ENCODE measurements around the gene BBS12.

The BBS12 gene

GRCh38 chr4:122772986-122773385, 40.5 kb downstream of the BBS12 start:
- TF ChIP-seq, protein P1, sequence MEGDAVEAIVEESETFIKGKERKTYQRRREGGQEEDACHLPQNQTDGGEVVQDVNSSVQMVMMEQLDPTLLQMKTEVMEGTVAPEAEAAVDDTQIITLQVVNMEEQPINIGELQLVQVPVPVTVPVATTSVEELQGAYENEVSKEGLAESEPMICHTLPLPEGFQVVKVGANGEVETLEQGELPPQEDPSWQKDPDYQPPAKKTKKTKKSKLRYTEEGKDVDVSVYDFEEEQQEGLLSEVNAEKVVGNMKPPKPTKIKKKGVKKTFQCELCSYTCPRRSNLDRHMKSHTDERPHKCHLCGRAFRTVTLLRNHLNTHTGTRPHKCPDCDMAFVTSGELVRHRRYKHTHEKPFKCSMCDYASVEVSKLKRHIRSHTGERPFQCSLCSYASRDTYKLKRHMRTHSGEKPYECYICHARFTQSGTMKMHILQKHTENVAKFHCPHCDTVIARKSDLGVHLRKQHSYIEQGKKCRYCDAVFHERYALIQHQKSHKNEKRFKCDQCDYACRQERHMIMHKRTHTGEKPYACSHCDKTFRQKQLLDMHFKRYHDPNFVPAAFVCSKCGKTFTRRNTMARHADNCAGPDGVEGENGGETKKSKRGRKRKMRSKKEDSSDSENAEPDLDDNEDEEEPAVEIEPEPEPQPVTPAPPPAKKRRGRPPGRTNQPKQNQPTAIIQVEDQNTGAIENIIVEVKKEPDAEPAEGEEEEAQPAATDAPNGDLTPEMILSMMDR (IDR thresholded peaks at IDR 0.05; ENCODE audit: low read depth, low read length, missing control alignments): no peak
- in situ Hi-C loops (cut with HindIII; ENCODE audit: low pct_ligation_motif_present, low sequenced_read_pairs): loop anchor here (25.0 kb wide), 1 partner anchor 139 kb away; the partner anchor contains the start of gene NUDT6
- Histone ChIP-seq H3K4me3 (ENCODE audit: low read depth, low read length) (no peak overlapping the region), H3K36me3 (replicated peaks) (no peaks in the 10 kb centered on the region), H3K27me3 (replicated peaks) (no peaks in the 10 kb centered on the region), H3K27ac (no peak overlapping the region)
- no peak for DNase-seq

- DNase-seq: no peak
- no peaks in the 10 kb centered on the region for H3K36me3 ChIP-seq (replicated peaks)
- H3K27ac ChIP-seq: no peak overlapping the region
- no peak overlapping the region for H3K4me3 ChIP-seq (ENCODE audit: low read depth, low read length)
- H3K27me3 ChIP-seq (replicated peaks): no peaks in the 10 kb centered on the region
- TF ChIP-seq, protein P1 (IDR thresholded peaks at IDR 0.05; ENCODE audit: low read depth, low read length, missing control alignments): no peak
- in situ Hi-C loops (cut with HindIII; ENCODE audit: low pct_ligation_motif_present, low sequenced_read_pairs): no loop called here
Measured at GRCh38 chr4:122775039-122775438, 42.5 kb downstream of the BBS12 start.

GRCh38 chr4:122775987-122776836, 43.7 kb downstream of the BBS12 start:
- Histone ChIP-seq H3K4me3 (ENCODE audit: low read depth, low read length) (no peak overlapping the region), H3K36me3 (replicated peaks) (no peaks in the 10 kb centered on the region), H3K27me3 (replicated peaks) (no peaks in the 10 kb centered on the region), H3K27ac (peak overlapping the region; percentile 83)
- TF ChIP-seq, protein P1 (IDR thresholded peaks at IDR 0.05; ENCODE audit: low read depth, low read length, missing control alignments): no peak
- in situ Hi-C loops (cut with HindIII; ENCODE audit: low pct_ligation_motif_present, low sequenced_read_pairs): no loop called here
- no peak for DNase-seq

DNA sequence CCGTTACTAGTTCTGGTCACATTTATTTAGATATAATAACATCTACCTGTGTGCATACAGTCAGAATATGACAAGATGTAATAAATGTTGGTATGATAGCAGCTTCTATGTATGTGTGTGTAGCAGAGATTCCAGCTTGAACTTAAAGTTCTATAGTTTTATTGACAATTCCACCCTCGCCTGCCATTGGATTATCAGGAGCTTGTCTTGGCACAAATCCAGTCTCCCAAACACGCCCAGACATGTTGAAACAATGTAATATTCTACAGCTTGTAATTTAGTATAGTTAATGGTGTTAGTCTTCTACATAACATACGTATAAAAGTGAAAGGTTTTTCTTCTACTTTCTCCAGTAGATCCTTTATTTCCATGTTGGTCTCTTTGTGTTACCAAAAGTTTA, 44.4 kb downstream of the BBS12 start:
- Histone ChIP-seq H3K27me3 (replicated peaks) (no peaks in the 10 kb centered on the region), H3K27ac (peak overlapping the region; percentile 83), H3K4me3 (ENCODE audit: low read depth, low read length) (no peak overlapping the region), H3K36me3 (replicated peaks) (no peaks in the 10 kb centered on the region)
- DNase-seq: no peak
- in situ Hi-C loops (cut with HindIII; ENCODE audit: low pct_ligation_motif_present, low sequenced_read_pairs): no loop called here
- TF ChIP-seq, protein P1 (IDR thresholded peaks at IDR 0.05; ENCODE audit: low read depth, low read length, missing control alignments): no peak

DNA sequence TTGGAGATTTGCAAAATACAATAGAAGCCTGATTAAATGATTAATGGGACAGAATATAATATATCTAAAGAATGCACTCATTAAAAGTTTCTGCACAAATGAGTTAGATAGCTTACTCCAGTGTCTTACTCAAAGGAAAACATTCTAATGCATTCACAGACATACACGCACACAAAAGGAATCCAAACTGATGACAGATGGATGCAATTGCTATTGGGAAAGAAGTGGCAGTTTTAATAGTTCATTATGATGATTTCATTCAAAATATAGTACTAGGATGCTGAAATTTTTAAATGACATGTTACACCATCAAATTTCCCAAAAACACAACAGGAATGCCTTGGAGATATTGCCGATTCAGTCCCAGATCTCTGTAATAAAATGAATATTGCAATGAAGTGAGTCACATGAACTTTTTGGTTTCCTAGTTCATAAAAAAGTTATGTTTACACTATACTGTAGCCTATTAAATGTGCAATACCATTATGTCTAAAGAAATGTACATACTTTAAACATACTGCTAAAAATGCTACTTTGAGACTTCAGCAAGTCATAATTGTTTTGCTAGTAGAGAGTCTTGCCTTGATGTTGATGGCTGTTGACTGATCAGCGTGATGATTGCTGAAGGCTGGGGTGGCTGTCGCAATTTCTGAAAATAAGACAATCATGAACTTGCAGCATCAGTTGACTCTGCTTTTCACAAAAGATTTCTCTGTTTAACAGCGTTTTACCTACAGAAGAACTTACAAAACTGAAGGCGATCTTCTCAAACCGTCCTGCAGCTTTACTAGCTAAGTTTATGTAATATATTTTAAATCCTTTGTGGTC, 45.6 kb downstream of the BBS12 start:
- Histone ChIP-seq H3K27ac (peak overlapping the region; percentile 83), H3K36me3 (replicated peaks) (no peaks in the 10 kb centered on the region), H3K4me3 (ENCODE audit: low read depth, low read length) (no peak overlapping the region), H3K27me3 (replicated peaks) (no peaks in the 10 kb centered on the region)
- in situ Hi-C loops (cut with HindIII; ENCODE audit: low pct_ligation_motif_present, low sequenced_read_pairs): no loop called here
- TF ChIP-seq, protein P1 (IDR thresholded peaks at IDR 0.05; ENCODE audit: low read depth, low read length, missing control alignments): no peak
- peak; percentile 65 for DNase-seq

Data from brain microvascular endothelial cell (primary cell).